SK-N-SH (cell line): ENCODE results near the gene RPEL1. TPM values are rescaled to one million over a fixed set of nuclear protein-coding genes. Genes with fewer than 3 reads are reported as not detected.
"Not testable (repeated sequence)": the region's sequence is repeated elsewhere in the genome, so short reads cannot be mapped to it uniquely, and the experiment has no call there.

Experiments
- CTCF ChIA-PET: fragments of 300-600, 350-600 bp; formaldehyde crosslinking; extraction: SDS; loops from one replicate; lab custom pipeline; 2021; lab: Yijun Ruan, JAX
- POLR2A ChIA-PET: fragments of 350-600 bp; sonication (Branson Sonifier 250); formaldehyde crosslinking; extraction: SDS; loops from one replicate; lab custom pipeline; 2020; ENCODE audit warnings: antibody characterized with exemption, inconsistent platforms; lab: Yijun Ruan, JAX
- DNase-seq: peaks from one replicate; pipeline ENCODE4 v3.0.0; 2012
- H2AFZ ChIP-seq: fragments of 200-600 bp; sonication (generic); 2 replicates; pipeline ENCODE4 v1.8.1; 2016; ENCODE audit warnings: antibody characterized with exemption, mild to moderate bottlenecking, low read depth
- H3F3A ChIP-seq: fragments of 200-600 bp; sonication (generic); replicated peaks from 2 replicates; pipeline ENCODE3; 2016; ENCODE audit warnings: antibody characterized with exemption, mild to moderate bottlenecking; ENCODE audit not compliant: insufficient read depth
- H3K27ac ChIP-seq, 2 experiments: fragments of 200-500 bp in 1 of 2; fragments of 200-600 bp in 1 of 2; sonication (Bioruptor generic) in 1 of 2; sonication (generic), shearing (Covaris generic) in 1 of 2; 2 replicates each; pipeline versions ENCODE4 v1.5.1 to v1.6.1; 2014 to 2016; ENCODE audit warnings: low read depth in 2 of 2, inconsistent platforms in 1 of 2, low read length in 1 of 2, mild to moderate bottlenecking in 1 of 2, mixed read lengths in 1 of 2
- H3K27me3 ChIP-seq: fragments of 200-600 bp; sonication (generic), shearing (Covaris generic); 2 replicates; pipeline ENCODE4 v1.6.1; 2016; ENCODE audit warnings: mixed run types; ENCODE audit not compliant: insufficient read depth
- H3K36me3 ChIP-seq, 2 experiments: fragments of 200-500 bp in 1 of 2; fragments of 200-600 bp in 1 of 2; sonication (Bioruptor generic) in 1 of 2; sonication (generic) in 1 of 2; replicated peaks in 1 of 2; 2 replicates each; pipeline versions ENCODE3 to v1.5.1; 2014 to 2016; ENCODE audit warnings: low read length in 1 of 2, mild to moderate bottlenecking in 1 of 2; ENCODE audit not compliant: insufficient read depth in 2 of 2, control insufficient read depth in 1 of 2
- H3K4me1 ChIP-seq, 2 experiments: fragments of 200-500 bp in 1 of 2; fragments of 200-600 bp in 1 of 2; sonication (Bioruptor generic) in 1 of 2; sonication (generic), shearing (Covaris generic) in 1 of 2; 2 replicates each; pipeline versions ENCODE4 v1.5.1 to v1.6.1; 2014 to 2016; ENCODE audit warnings: low read depth in 1 of 2, low read length in 1 of 2, mixed run types in 1 of 2; ENCODE audit not compliant: insufficient read depth in 2 of 2, control insufficient read depth in 1 of 2
- H3K4me2 ChIP-seq: fragments of 200-600 bp; sonication (generic), shearing (Covaris generic); 2 replicates; pipeline ENCODE4 v1.6.1; 2017; ENCODE audit warnings: mixed run types
- H3K4me3 ChIP-seq, 2 experiments: fragments of 200-500 bp in 1 of 2; fragments of 200-600 bp in 1 of 2; sonication (Bioruptor generic) in 1 of 2; sonication (generic), shearing (Covaris generic) in 1 of 2; 2 replicates each; pipeline versions ENCODE4 v1.5.1 to v1.8.1; 2014 to 2016; ENCODE audit warnings: low read depth in 2 of 2, inconsistent platforms in 1 of 2, low read length in 1 of 2, mild to moderate bottlenecking in 1 of 2, mixed read lengths in 1 of 2, moderate library complexity in 1 of 2
- H3K79me2 ChIP-seq: fragments of 200-600 bp; sonication (generic); 2 replicates; pipeline ENCODE4 v1.8.1; 2017; ENCODE audit warnings: mild to moderate bottlenecking; ENCODE audit not compliant: insufficient read depth
- H3K9ac ChIP-seq: fragments of 200-600 bp; sonication (generic); 2 replicates; pipeline ENCODE4 v1.6.1; 2017; ENCODE audit warnings: mixed run types
- H3K9me2 ChIP-seq: fragments of 200-600 bp; sonication (generic); 2 replicates; pipeline ENCODE4 v1.6.1; 2017; ENCODE audit warnings: mixed run types
- H3K9me3 ChIP-seq: fragments of 200-600 bp; sonication (generic); 2 replicates; pipeline ENCODE4 v1.6.1; 2017; ENCODE audit warnings: mixed run types, mild to moderate bottlenecking, moderate library complexity
- H4K20me1 ChIP-seq: fragments of 200-600 bp; sonication (generic); 2 replicates; pipeline ENCODE4 v1.6.1; 2017; ENCODE audit warnings: mild to moderate bottlenecking, mixed run types; ENCODE audit not compliant: insufficient read depth
- EP300 ChIP-seq, 2 experiments: IDR thresholded peaks; 2 replicates each; pipeline versions ENCODE4 v1.4.0 to v1.6.1; 2012; ENCODE audit warnings: borderline replicate concordance in 1 of 2, low read depth in 1 of 2, low read length in 1 of 2
- EZH2phosphoT487 ChIP-seq: fragments of 200-600 bp; sonication (generic); IDR thresholded peaks from 2 replicates; pipeline ENCODE4 v1.6.1; 2017; ENCODE audit warnings: low read depth, mixed run types, mild to moderate bottlenecking, antibody characterized with exemption, moderate library complexity, borderline replicate concordance
- NFIC ChIP-seq: IDR thresholded peaks from 2 replicates; pipeline ENCODE4 v1.4.0; 2012; ENCODE audit warnings: borderline replicate concordance
- PBX3 ChIP-seq: IDR thresholded peaks from 2 replicates; pipeline ENCODE4; 2012
- RCOR1 ChIP-seq: fragments of 150-350 bp; IDR thresholded peaks from 2 replicates; pipeline ENCODE4 v1.6.1; 2017; ENCODE audit warnings: antibody characterized with exemption, low read length
- RXRA ChIP-seq: IDR thresholded peaks from 2 replicates; pipeline ENCODE4 v1.4.0; 2012; ENCODE audit warnings: low read depth, mild to moderate bottlenecking, borderline replicate concordance
- SIN3A ChIP-seq: IDR thresholded peaks from 2 replicates; pipeline ENCODE4 v1.6.1; 2012; ENCODE audit warnings: low read depth, mild to moderate bottlenecking, low read length, moderate library complexity, borderline replicate concordance
- TEAD4 ChIP-seq: IDR thresholded peaks from 2 replicates; pipeline ENCODE4 v1.4.0; 2012; ENCODE audit warnings: mild to moderate bottlenecking, borderline replicate concordance; ENCODE audit not compliant: insufficient read depth
- YY1 ChIP-seq: IDR thresholded peaks from 2 replicates; pipeline ENCODE4 v1.4.0; 2012; ENCODE audit warnings: low read depth, mild to moderate bottlenecking
- WGBS: methylation state at CpG from one replicate; pipeline ENCODE4 v1.1.6; 2017; ENCODE audit warnings: low lambda C conversion rate; 5-methylcytosine and 5-hydroxymethylcytosine counted together
- polyA plus RNA-seq, 3 experiments: library from polyadenylated mRNA; depleted of rRNA; stranded (reverse); fragments of >200 nt; gene quantifications; 2 replicates each; pipeline ENCODE4 v1.2.3, GENCODE V29; 2012

Gene RPEL1
- polyA plus RNA-seq, 1 of the 3 experiments (the other 2 are of a cell fraction) = not detected

DNA sequence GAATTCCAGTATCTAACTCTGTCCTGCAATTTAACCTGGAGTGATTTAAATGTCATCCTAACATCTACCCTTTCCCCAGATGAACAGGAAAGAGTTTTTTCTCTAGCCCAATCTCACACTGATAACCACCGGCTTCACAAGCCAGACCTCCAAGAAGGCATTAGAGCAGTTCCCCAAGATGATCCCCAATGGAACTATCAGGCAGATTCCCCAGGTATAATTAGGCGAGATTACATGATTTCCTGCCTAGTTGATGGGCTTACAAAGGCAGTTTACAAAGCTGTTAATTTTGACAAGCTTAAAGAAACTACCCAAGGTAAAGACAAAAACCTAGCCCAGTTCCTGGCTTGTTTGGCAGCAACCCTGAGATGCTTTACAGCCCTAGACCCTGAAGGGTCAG lies 38.5 kb upstream of the RPEL1 start:
- Histone ChIP-seq H3K4me1 (no peaks in the 10 kb centered on the region), H3K79me2 (no peaks in the 10 kb centered on the region), H2AFZ (no peak overlapping the region), H3K4me3 (no peak overlapping the region), H3K9me3 (no peaks in the 10 kb centered on the region), H3K27me3 (no peaks in the 10 kb centered on the region), H4K20me1 (no peaks in the 10 kb centered on the region), H3K9me2 (no peaks in the 10 kb centered on the region), H3K9ac (no peak overlapping the region), H3F3A (no peaks in the 10 kb centered on the region), H3K27ac (no peak overlapping the region), H3K36me3 (no peaks in the 10 kb centered on the region), H3K4me2 (no peak overlapping the region)
- 80% methylated on average over 2 of the region's 2 CpGs for WGBS
- DNase-seq = no peak
- ChIA-PET CTCF (no interaction called here), POLR2A (no interaction called here)
- TF ChIP-seq RCOR1 (no peak), EZH2phosphoT487 (no peak), SIN3A (no peak), RXRA (no peak), EP300 (IDR thresholded peaks at IDR 0.05; ENCODE audit: borderline replicate concordance in 1 of 2, low read depth in 1 of 2, low read length in 1 of 2) (no peak), NFIC (no peak), YY1 (no peak), PBX3 (no peak), TEAD4 (no peak)

DNA sequence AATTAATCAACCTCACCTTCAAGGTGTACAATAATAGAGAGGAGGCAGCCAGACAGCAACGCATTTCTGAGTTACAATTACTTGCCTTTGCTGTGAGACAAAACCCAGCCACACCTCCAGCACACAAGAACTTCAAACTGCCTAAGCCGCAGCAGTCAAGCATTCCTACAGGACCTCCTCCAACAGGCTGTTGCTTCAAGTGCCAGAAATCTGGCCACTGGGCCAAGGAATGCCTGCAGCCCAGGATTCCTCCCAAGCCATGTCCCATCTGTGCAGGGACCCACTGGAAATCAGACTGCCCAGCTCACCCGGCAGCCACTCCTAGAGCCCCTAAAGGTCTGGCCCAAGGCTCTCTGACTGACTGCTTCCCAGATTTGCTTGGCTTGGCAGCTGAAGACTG lies 38.0 kb upstream of the RPEL1 start:
- H3K79me2 ChIP-seq, H3K27ac ChIP-seq, H3K4me1 ChIP-seq, H3K4me2 ChIP-seq, H2AFZ ChIP-seq, POLR2A ChIA-PET, H3K9ac ChIP-seq, CTCF ChIA-PET, H3K4me3 ChIP-seq, H3F3A ChIP-seq, H3K9me2 ChIP-seq, H3K9me3 ChIP-seq, H3K36me3 ChIP-seq, H3K27me3 ChIP-seq, H4K20me1 ChIP-seq, DNase-seq: not testable (repeated sequence)
- 86% methylated on average over 3 of the region's 3 CpGs for WGBS

- H3K36me3 ChIP-seq, H2AFZ ChIP-seq, H3K27me3 ChIP-seq, H3F3A ChIP-seq, H4K20me1 ChIP-seq, H3K4me2 ChIP-seq, H3K4me1 ChIP-seq, POLR2A ChIA-PET, H3K9me3 ChIP-seq, H3K4me3 ChIP-seq, H3K9ac ChIP-seq, H3K9me2 ChIP-seq, DNase-seq, H3K79me2 ChIP-seq, H3K27ac ChIP-seq: not testable (repeated sequence)
- WGBS = 41% methylated on average over 4 of the region's 4 CpGs
- CTCF ChIA-PET = interaction anchor here (0.5 kb wide), 1 partner anchor 339 kb away, joined by 4 read pairs; no protein-coding TSS in a partner anchor
Observed at GRCh38 chr10:103210262-103210661, 35.4 kb upstream of the RPEL1 start.
